ENCODE results near the gene GPR176.
A peak's percentile ranks its signal among the peaks of the same experiment; 100 is the strongest.

Gene GPR176

GRCh38 chr15:39888809-39889208, 31.3 kb downstream of the GPR176 start:
- no peak for DNase-seq

- DNase-seq, result no peak
Measured at GRCh38 chr15:39888243-39888642, 31.8 kb downstream of the GPR176 start.

- DNase-seq, result no peak
Measured at GRCh38 chr15:39887832-39888231, 32.2 kb downstream of the GPR176 start.

GRCh38 chr15:39887211-39887610, 32.9 kb downstream of the GPR176 start:
- DNase-seq, result no peak

GRCh38 chr15:39886418-39886817, 33.6 kb downstream of the GPR176 start:
- DNase-seq, result no peak

GRCh38 chr15:39885099-39885777, 34.8 kb downstream of the GPR176 start:
- DNase-seq, result no peak

GRCh38 chr15:39884351-39884750, 35.7 kb downstream of the GPR176 start:
- DNase-seq, result no peak

GRCh38 chr15:39882602-39883001, 37.5 kb downstream of the GPR176 start:
- DNase-seq, result no peak

- DNase-seq, result no peak
Measured at GRCh38 chr15:39881790-39882189, 38.3 kb downstream of the GPR176 start.

GRCh38 chr15:39880718-39881387, 39.2 kb downstream of the GPR176 start:
- no peak for DNase-seq

- no peak for DNase-seq
Measured at GRCh38 chr15:39878406-39878785, 41.7 kb downstream of the GPR176 start.

GRCh38 chr15:39874890-39875549, 45.0 kb downstream of the GPR176 start:
- DNase-seq, result peak; percentile 19 to 21

- DNase-seq, result no peak
Measured at GRCh38 chr15:39873978-39874377, 46.1 kb downstream of the GPR176 start.

GRCh38 chr15:39870537-39870936, 49.5 kb downstream of the GPR176 start:
- DNase-seq, result no peak

GRCh38 chr15:39869858-39870515, 50.1 kb downstream of the GPR176 start:
- no peak for DNase-seq

GRCh38 chr15:39869254-39869653, 50.8 kb downstream of the GPR176 start:
- DNase-seq, result no peak

- no peak for DNase-seq
Measured at GRCh38 chr15:39868396-39868795, 51.7 kb downstream of the GPR176 start.

- DNase-seq, result no peak
Measured at GRCh38 chr15:39864116-39864515, 56.0 kb downstream of the GPR176 start.

GRCh38 chr15:39860871-39861270, 59.2 kb downstream of the GPR176 start:
- DNase-seq, result no peak

- DNase-seq, result no peak
Measured at GRCh38 chr15:39860200-39860599, 59.9 kb downstream of the GPR176 start.

GRCh38 chr15:39859636-39860035, 60.4 kb downstream of the GPR176 start:
- DNase-seq, result no peak

GRCh38 chr15:39857132-39857531, 62.9 kb downstream of the GPR176 start:
- no peak for DNase-seq

GRCh38 chr15:39856357-39856756, 63.7 kb downstream of the GPR176 start:
- DNase-seq, result no peak

GRCh38 chr15:39855400-39855799, 64.7 kb downstream of the GPR176 start:
- no peak for DNase-seq
